ENCODE measurements around the gene LY6G5B.

Gene LY6G5B

GRCh38 chr6:31645325-31645724, 24.5 kb upstream of the LY6G5B start:
- Histone ChIP-seq H3K27me3 (ENCODE audit: control insufficient read depth, insufficient read depth, low read length) (no peaks in the 10 kb centered on the region), H3K36me3 (ENCODE audit: control insufficient read depth, insufficient read depth, low read length) (peaks cover 72% of the 10 kb centered on the region), H3K4me3 (ENCODE audit: low read length) (no peak overlapping the region)

GRCh38 chr6:31651602-31652191, 18.1 kb upstream of the LY6G5B start:
- no peaks in the 10 kb centered on the region for H3K27me3 ChIP-seq (ENCODE audit: control insufficient read depth, insufficient read depth, low read length)
- peaks cover 6% of the 10 kb centered on the region for H3K4me1 ChIP-seq (ENCODE audit: control insufficient read depth, insufficient read depth, low read length)
- H3K9ac ChIP-seq (ENCODE audit: low read length), result peak overlapping the region; percentile 91
- H3K4me3 ChIP-seq (ENCODE audit: low read length), result peak overlapping the region; percentile 98
- H3K36me3 ChIP-seq (ENCODE audit: control insufficient read depth, insufficient read depth, low read length), result peaks cover 25% of the 10 kb centered on the region
- H3K27ac ChIP-seq (ENCODE audit: low read depth, low read length), result peak overlapping the region; percentile 96

More at GRCh38 chr6:31645325-31645724, 24.5 kb upstream of the LY6G5B start:
- no peaks in the 10 kb centered on the region for H3K4me1 ChIP-seq (ENCODE audit: control insufficient read depth, insufficient read depth, low read length)
- H3K9ac ChIP-seq (ENCODE audit: low read length), result no peak overlapping the region
- H3K27ac ChIP-seq (ENCODE audit: low read depth, low read length), result no peak overlapping the region

- peak overlapping the region; percentile 96 for H3K27ac ChIP-seq (ENCODE audit: low read depth, low read length)
- peaks cover 6% of the 10 kb centered on the region for H3K4me1 ChIP-seq (ENCODE audit: control insufficient read depth, insufficient read depth, low read length)
- H3K4me3 ChIP-seq (ENCODE audit: low read length), result peak overlapping the region; percentile 98
- H3K9ac ChIP-seq (ENCODE audit: low read length), result peak overlapping the region; percentile 83
- peaks cover 20% of the 10 kb centered on the region for H3K36me3 ChIP-seq (ENCODE audit: control insufficient read depth, insufficient read depth, low read length)
- no peaks in the 10 kb centered on the region for H3K27me3 ChIP-seq (ENCODE audit: control insufficient read depth, insufficient read depth, low read length)
These were observed 16.7 kb upstream of the LY6G5B start for GRCh38 chr6:31652925-31653724.

- no peak overlapping the region for H3K27ac ChIP-seq (ENCODE audit: low read depth, low read length)
- no peak overlapping the region for H3K9ac ChIP-seq (ENCODE audit: low read length)
- peaks cover 8% of the 10 kb centered on the region for H3K36me3 ChIP-seq (ENCODE audit: control insufficient read depth, insufficient read depth, low read length)
- H3K27me3 ChIP-seq (ENCODE audit: control insufficient read depth, insufficient read depth, low read length), result no peaks in the 10 kb centered on the region
- H3K4me3 ChIP-seq (ENCODE audit: low read length), result no peak overlapping the region
- peaks cover 19% of the 10 kb centered on the region for H3K4me1 ChIP-seq (ENCODE audit: control insufficient read depth, insufficient read depth, low read length)
These were observed 15.0 kb upstream of the LY6G5B start for GRCh38 chr6:31654574-31655348.

- Histone ChIP-seq H3K27ac (ENCODE audit: low read depth, low read length) (no peak within 1 kb of the TSS), H3K4me1 (ENCODE audit: control insufficient read depth, insufficient read depth, low read length) (peaks cover 22% of the 10 kb centered on the region), H3K4me3 (ENCODE audit: low read length) (no peak within 1 kb of the TSS), H3K36me3 (ENCODE audit: control insufficient read depth, insufficient read depth, low read length) (peaks cover 8% of the 10 kb centered on the region), H3K9ac (ENCODE audit: low read length) (no peak within 1 kb of the TSS), H3K27me3 (ENCODE audit: control insufficient read depth, insufficient read depth, low read length) (no peaks in the 10 kb centered on the region)
These were observed 14.2 kb upstream of the LY6G5B start, which contains the start of gene APOM for GRCh38 chr6:31655349-31656237. APOM (plus strand) TSS chr6:31655894; CDS start chr6:31655967, 73 bp downstream.

- Histone ChIP-seq H3K4me3 (ENCODE audit: low read length) (no peak overlapping the region), H3K27me3 (ENCODE audit: control insufficient read depth, insufficient read depth, low read length) (no peaks in the 10 kb centered on the region), H3K27ac (ENCODE audit: low read depth, low read length) (no peak overlapping the region), H3K4me1 (ENCODE audit: control insufficient read depth, insufficient read depth, low read length) (peaks cover 16% of the 10 kb centered on the region), H3K9ac (ENCODE audit: low read length) (no peak overlapping the region), H3K36me3 (ENCODE audit: control insufficient read depth, insufficient read depth, low read length) (peaks cover 8% of the 10 kb centered on the region)
These were observed 12.2 kb upstream of the LY6G5B start for GRCh38 chr6:31657406-31658157.

- Histone ChIP-seq H3K9ac (ENCODE audit: low read length) (peak overlapping the region; percentile 33), H3K4me3 (ENCODE audit: low read length) (no peak overlapping the region), H3K27me3 (ENCODE audit: control insufficient read depth, insufficient read depth, low read length) (no peaks in the 10 kb centered on the region), H3K27ac (ENCODE audit: low read depth, low read length) (no peak overlapping the region), H3K4me1 (ENCODE audit: control insufficient read depth, insufficient read depth, low read length) (peaks cover 17% of the 10 kb centered on the region), H3K36me3 (ENCODE audit: control insufficient read depth, insufficient read depth, low read length) (peaks cover 8% of the 10 kb centered on the region)
These were observed 11.6 kb upstream of the LY6G5B start for GRCh38 chr6:31658158-31658688.

- H3K4me3 ChIP-seq (ENCODE audit: low read length), result peak overlapping the region; percentile 95
- H3K27me3 ChIP-seq (ENCODE audit: control insufficient read depth, insufficient read depth, low read length), result no peaks in the 10 kb centered on the region
- peak overlapping the region; percentile 89 for H3K27ac ChIP-seq (ENCODE audit: low read depth, low read length)
- peaks cover 25% of the 10 kb centered on the region for H3K4me1 ChIP-seq (ENCODE audit: control insufficient read depth, insufficient read depth, low read length)
- no peak overlapping the region for H3K9ac ChIP-seq (ENCODE audit: low read length)
- H3K36me3 ChIP-seq (ENCODE audit: control insufficient read depth, insufficient read depth, low read length), result peaks cover 8% of the 10 kb centered on the region
These were observed 10.7 kb upstream of the LY6G5B start for GRCh38 chr6:31658983-31659648.

- Histone ChIP-seq H3K36me3 (ENCODE audit: control insufficient read depth, insufficient read depth, low read length) (peaks cover 8% of the 10 kb centered on the region), H3K4me1 (ENCODE audit: control insufficient read depth, insufficient read depth, low read length) (peaks cover 29% of the 10 kb centered on the region), H3K4me3 (ENCODE audit: low read length) (peak overlapping the region; percentile 95), H3K27me3 (ENCODE audit: control insufficient read depth, insufficient read depth, low read length) (no peaks in the 10 kb centered on the region), H3K27ac (ENCODE audit: low read depth, low read length) (peak overlapping the region; percentile 89), H3K9ac (ENCODE audit: low read length) (peak overlapping the region; percentile 93)
These were observed 10.0 kb upstream of the LY6G5B start for GRCh38 chr6:31659649-31660380.
